Measurements from ENCODE around the gene DCST2.

DNA sequence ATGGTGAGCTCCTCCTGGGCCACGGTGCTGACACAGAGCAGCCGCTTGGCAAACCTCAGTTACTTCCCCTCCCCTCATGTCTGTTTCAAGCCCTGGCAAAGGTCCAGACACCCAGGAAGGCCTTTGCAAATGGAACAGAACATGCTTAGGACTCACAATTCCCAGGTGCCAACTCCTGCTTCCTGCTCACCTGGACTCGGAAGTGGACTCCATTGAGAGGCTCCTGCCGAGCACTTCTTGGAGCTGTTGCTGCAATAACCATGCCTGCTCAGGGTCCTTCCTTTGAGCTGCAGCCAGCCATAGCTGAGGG, 10.7 kb downstream of the DCST2 start:
- TF ChIP-seq ZNF274 (IDR thresholded peaks at IDR 0.05; ENCODE audit: low read depth, low read length) (no peak), SUZ12 (IDR thresholded peaks at IDR 0.05; ENCODE audit: extremely low read depth, insufficient read depth, insufficient read length) (no peak), YY1 (IDR thresholded peaks at IDR 0.05; ENCODE audit: insufficient read depth, insufficient read length) (no peak)
